ENCODE results near the gene MOB3B. TPM values are rescaled to one million over a fixed set of nuclear protein-coding genes. Genes with fewer than 3 reads are reported as not detected.

Gene MOB3B
- polyA plus RNA-seq, 1 of the 3 experiments (the other 2 are of a cell fraction) = 0.90 TPM

- peaks cover 0 to 12% of the 10 kb centered on the region in 2 experiments; a peak in 2 of 4 replicates for H3K4me1 ChIP-seq (ENCODE audit: control insufficient read depth in 1 of 2, insufficient read depth in 2 of 2, low read depth in 1 of 2, low read length in 1 of 2)
- H3K79me2 ChIP-seq (ENCODE audit: insufficient read depth) = no peaks in the 10 kb centered on the region
- H3F3A ChIP-seq (replicated peaks; ENCODE audit: insufficient read depth) = no peaks in the 10 kb centered on the region
- no peaks in the 10 kb centered on the region for H4K20me1 ChIP-seq (ENCODE audit: insufficient read depth)
- no peak for TF ChIP-seq MXI1 (IDR thresholded peaks at IDR 0.05; ENCODE audit: low read depth, low read length)
- TF ChIP-seq SMC3 (IDR thresholded peaks at IDR 0.05; ENCODE audit: low read depth, low read length) = no peak
- no peak for TF ChIP-seq GABPA (IDR thresholded peaks at IDR 0.05; ENCODE audit: low read depth)
- no peak for TF ChIP-seq PBX3 (IDR thresholded peaks at IDR 0.05)
- no peak for TF ChIP-seq ELF1 (IDR thresholded peaks at IDR 0.05)
- no peak for TF ChIP-seq IRF3 (IDR thresholded peaks at IDR 0.05; ENCODE audit: low read depth, low read length)
- POLR2A ChIA-PET = no interaction called here
- H3K27ac ChIP-seq (ENCODE audit: low read depth in 2 of 2, low read length in 1 of 2) = no peak overlapping the region
- no peak overlapping the region for H3K9ac ChIP-seq
- no peaks in the 10 kb centered on the region for H3K36me3 ChIP-seq (replicated peaks in 1 of 2; ENCODE audit: control insufficient read depth in 1 of 2, insufficient read depth in 2 of 2, low read length in 1 of 2)
- H3K27me3 ChIP-seq (ENCODE audit: insufficient read depth) = no peaks in the 10 kb centered on the region
- CTCF ChIA-PET = interaction anchor here (0.7 to 1.9 kb wide), 2 partner anchors 12 to 21 kb away, joined by 3 to 7 read pairs; no protein-coding TSS in a partner anchor
- no peaks in the 10 kb centered on the region for H3K9me2 ChIP-seq
- no peak overlapping the region for H3K4me3 ChIP-seq (ENCODE audit: low read depth in 2 of 2, low read length in 1 of 2)
- H3K4me2 ChIP-seq = no peak overlapping the region
- H2AFZ ChIP-seq (ENCODE audit: low read depth) = no peak overlapping the region
- no peak for DNase-seq
- H3K9me3 ChIP-seq = no peaks in the 10 kb centered on the region
- WGBS (ENCODE audit: low lambda C conversion rate) = 82% methylated on average over 2 of the region's 2 CpGs
These were observed 141.5 kb downstream of the MOB3B start for GRCh38 chr9:27388150-27388549.

- Histone ChIP-seq H4K20me1 (ENCODE audit: insufficient read depth) (no peaks in the 10 kb centered on the region), H3F3A (replicated peaks; ENCODE audit: insufficient read depth) (no peaks in the 10 kb centered on the region), H2AFZ (ENCODE audit: low read depth) (no peak overlapping the region), H3K4me3 (ENCODE audit: low read depth in 2 of 2, low read length in 1 of 2) (no peak overlapping the region), H3K4me1 (ENCODE audit: control insufficient read depth in 1 of 2, insufficient read depth in 2 of 2, low read depth in 1 of 2, low read length in 1 of 2) (peaks cover 0 to 12% of the 10 kb centered on the region in 2 experiments; a peak in 2 of 4 replicates), H3K27me3 (ENCODE audit: insufficient read depth) (no peaks in the 10 kb centered on the region), H3K9ac (no peak overlapping the region), H3K79me2 (ENCODE audit: insufficient read depth) (no peaks in the 10 kb centered on the region), H3K27ac (ENCODE audit: low read depth in 2 of 2, low read length in 1 of 2) (no peak overlapping the region), H3K4me2 (no peak overlapping the region), H3K36me3 (replicated peaks in 1 of 2; ENCODE audit: control insufficient read depth in 1 of 2, insufficient read depth in 2 of 2, low read length in 1 of 2) (no peaks in the 10 kb centered on the region), H3K9me2 (no peaks in the 10 kb centered on the region), H3K9me3 (no peaks in the 10 kb centered on the region)
- no peak for DNase-seq
- POLR2A ChIA-PET = no interaction called here
- 86% methylated on average over 3 of the region's 3 CpGs for WGBS (ENCODE audit: low lambda C conversion rate)
- CTCF ChIA-PET = interaction anchor here (0.7 to 1.9 kb wide), 2 partner anchors 12 to 21 kb away, joined by 3 to 7 read pairs; no protein-coding TSS in a partner anchor
- TF ChIP-seq GATA2 (CRISPR knock-in tag; IDR thresholded peaks at IDR 0.05) (no peak), CHD2 (IDR thresholded peaks at IDR 0.05; ENCODE audit: low read length, partially characterized antibody) (no peak), MAX (IDR thresholded peaks at IDR 0.05; ENCODE audit: low read depth) (no peak), ELF1 (IDR thresholded peaks at IDR 0.05) (no peak), RAD21 (IDR thresholded peaks at IDR 0.05; ENCODE audit: low read length) (no peak), RCOR1 (IDR thresholded peaks at IDR 0.05; ENCODE audit: low read length) (no peak), YY1 (IDR thresholded peaks at IDR 0.05; ENCODE audit: low read depth) (no peak), IRF3 (IDR thresholded peaks at IDR 0.05; ENCODE audit: low read depth, low read length) (no peak), GABPA (IDR thresholded peaks at IDR 0.05; ENCODE audit: low read depth) (no peak), POLR2AphosphoS5 (IDR thresholded peaks at IDR 0.05; ENCODE audit: low read depth, low read length) (no peak), REST (IDR thresholded peaks at IDR 0.05; ENCODE audit: low read depth, low read length) (no peak), MEF2A (IDR thresholded peaks at IDR 0.05; ENCODE audit: borderline replicate concordance, low read depth) (no peak), RXRA (IDR thresholded peaks at IDR 0.05; ENCODE audit: borderline replicate concordance, low read depth) (no peak)
These were observed 141.9 kb downstream of the MOB3B start for GRCh38 chr9:27387722-27388121.
